SK-N-SH (cell line): ENCODE data around the gene ZNF655. TPM values are rescaled to one million over a fixed set of nuclear protein-coding genes. Genes with fewer than 3 reads are reported as not detected.

Experiments
- CTCF ChIA-PET: fragments of 300-600, 350-600 bp; formaldehyde crosslinking; extraction: SDS; loops from one replicate; lab custom pipeline; 2021; lab: Yijun Ruan, JAX
- POLR2A ChIA-PET: fragments of 350-600 bp; sonication (Branson Sonifier 250); formaldehyde crosslinking; extraction: SDS; loops from one replicate; lab custom pipeline; 2020; ENCODE audit warnings: antibody characterized with exemption, inconsistent platforms; lab: Yijun Ruan, JAX
- DNase-seq: peaks from one replicate; pipeline ENCODE4 v3.0.0; 2012
- H2AFZ ChIP-seq: fragments of 200-600 bp; sonication (generic); 2 replicates; pipeline ENCODE4 v1.8.1; 2016; ENCODE audit warnings: antibody characterized with exemption, mild to moderate bottlenecking, low read depth
- H3F3A ChIP-seq: fragments of 200-600 bp; sonication (generic); replicated peaks from 2 replicates; pipeline ENCODE3; 2016; ENCODE audit warnings: antibody characterized with exemption, mild to moderate bottlenecking; ENCODE audit not compliant: insufficient read depth
- H3K27ac ChIP-seq, 2 experiments: fragments of 200-500 bp in 1 of 2; fragments of 200-600 bp in 1 of 2; sonication (Bioruptor generic) in 1 of 2; sonication (generic), shearing (Covaris generic) in 1 of 2; 2 replicates each; pipeline versions ENCODE4 v1.5.1 to v1.6.1; 2014 to 2016; ENCODE audit warnings: low read depth in 2 of 2, inconsistent platforms in 1 of 2, low read length in 1 of 2, mild to moderate bottlenecking in 1 of 2, mixed read lengths in 1 of 2
- H3K27me3 ChIP-seq: fragments of 200-600 bp; sonication (generic), shearing (Covaris generic); 2 replicates; pipeline ENCODE4 v1.6.1; 2016; ENCODE audit warnings: mixed run types; ENCODE audit not compliant: insufficient read depth
- H3K36me3 ChIP-seq, 2 experiments: fragments of 200-500 bp in 1 of 2; fragments of 200-600 bp in 1 of 2; sonication (Bioruptor generic) in 1 of 2; sonication (generic) in 1 of 2; replicated peaks in 1 of 2; 2 replicates each; pipeline versions ENCODE3 to v1.5.1; 2014 to 2016; ENCODE audit warnings: low read length in 1 of 2, mild to moderate bottlenecking in 1 of 2; ENCODE audit not compliant: insufficient read depth in 2 of 2, control insufficient read depth in 1 of 2
- H3K4me1 ChIP-seq, 2 experiments: fragments of 200-500 bp in 1 of 2; fragments of 200-600 bp in 1 of 2; sonication (Bioruptor generic) in 1 of 2; sonication (generic), shearing (Covaris generic) in 1 of 2; 2 replicates each; pipeline versions ENCODE4 v1.5.1 to v1.6.1; 2014 to 2016; ENCODE audit warnings: low read depth in 1 of 2, low read length in 1 of 2, mixed run types in 1 of 2; ENCODE audit not compliant: insufficient read depth in 2 of 2, control insufficient read depth in 1 of 2
- H3K4me2 ChIP-seq: fragments of 200-600 bp; sonication (generic), shearing (Covaris generic); 2 replicates; pipeline ENCODE4 v1.6.1; 2017; ENCODE audit warnings: mixed run types
- H3K4me3 ChIP-seq, 2 experiments: fragments of 200-500 bp in 1 of 2; fragments of 200-600 bp in 1 of 2; sonication (Bioruptor generic) in 1 of 2; sonication (generic), shearing (Covaris generic) in 1 of 2; 2 replicates each; pipeline versions ENCODE4 v1.5.1 to v1.8.1; 2014 to 2016; ENCODE audit warnings: low read depth in 2 of 2, inconsistent platforms in 1 of 2, low read length in 1 of 2, mild to moderate bottlenecking in 1 of 2, mixed read lengths in 1 of 2, moderate library complexity in 1 of 2
- H3K79me2 ChIP-seq: fragments of 200-600 bp; sonication (generic); 2 replicates; pipeline ENCODE4 v1.8.1; 2017; ENCODE audit warnings: mild to moderate bottlenecking; ENCODE audit not compliant: insufficient read depth
- H3K9ac ChIP-seq: fragments of 200-600 bp; sonication (generic); 2 replicates; pipeline ENCODE4 v1.6.1; 2017; ENCODE audit warnings: mixed run types
- H3K9me2 ChIP-seq: fragments of 200-600 bp; sonication (generic); 2 replicates; pipeline ENCODE4 v1.6.1; 2017; ENCODE audit warnings: mixed run types
- H3K9me3 ChIP-seq: fragments of 200-600 bp; sonication (generic); 2 replicates; pipeline ENCODE4 v1.6.1; 2017; ENCODE audit warnings: mixed run types, mild to moderate bottlenecking, moderate library complexity
- H4K20me1 ChIP-seq: fragments of 200-600 bp; sonication (generic); 2 replicates; pipeline ENCODE4 v1.6.1; 2017; ENCODE audit warnings: mild to moderate bottlenecking, mixed run types; ENCODE audit not compliant: insufficient read depth
- CHD2 ChIP-seq: fragments of 150-350 bp; IDR thresholded peaks from 2 replicates; pipeline ENCODE4 v1.6.1; 2018; ENCODE audit warnings: low read length; ENCODE audit not compliant: partially characterized antibody
- EP300 ChIP-seq, 2 experiments: IDR thresholded peaks; 2 replicates each; pipeline versions ENCODE4 v1.4.0 to v1.6.1; 2012; ENCODE audit warnings: borderline replicate concordance in 1 of 2, low read depth in 1 of 2, low read length in 1 of 2
- FOSL2 ChIP-seq: IDR thresholded peaks from 2 replicates; pipeline ENCODE4 v1.4.0; 2012; ENCODE audit warnings: low read depth, mild to moderate bottlenecking, moderate library complexity, borderline replicate concordance
- FOXM1 ChIP-seq: IDR thresholded peaks from 2 replicates; pipeline ENCODE4 v1.4.0; 2012; ENCODE audit warnings: low read depth, mild to moderate bottlenecking
- GATA2 ChIP-seq: sonication (generic); formaldehyde crosslinking; IDR thresholded peaks from 2 replicates; pipeline ENCODE4 v1.5.0; 2020; ENCODE audit warnings: mild to moderate bottlenecking, missing genetic modification reagents
- IRF3 ChIP-seq: fragments of 150-350 bp; IDR thresholded peaks from 2 replicates; pipeline ENCODE4 v1.6.1; 2016; ENCODE audit warnings: mild to moderate bottlenecking, low read depth, low read length
- MAX ChIP-seq: IDR thresholded peaks from 2 replicates; pipeline ENCODE4 v1.4.0; 2012; ENCODE audit warnings: low read depth
- MXI1 ChIP-seq: IDR thresholded peaks from 2 replicates; pipeline ENCODE4 v1.6.1; 2012; ENCODE audit warnings: mild to moderate bottlenecking, low read depth, low read length, improper control_type of control experiment
- RCOR1 ChIP-seq: fragments of 150-350 bp; IDR thresholded peaks from 2 replicates; pipeline ENCODE4 v1.6.1; 2017; ENCODE audit warnings: antibody characterized with exemption, low read length
- RFX5 ChIP-seq: IDR thresholded peaks from 2 replicates; pipeline ENCODE4 v1.6.1; 2012; ENCODE audit warnings: mild to moderate bottlenecking, improper control_type of control experiment, low read length
- RXRA ChIP-seq: IDR thresholded peaks from 2 replicates; pipeline ENCODE4 v1.4.0; 2012; ENCODE audit warnings: low read depth, mild to moderate bottlenecking, borderline replicate concordance
- SIN3A ChIP-seq: IDR thresholded peaks from 2 replicates; pipeline ENCODE4 v1.6.1; 2012; ENCODE audit warnings: low read depth, mild to moderate bottlenecking, low read length, moderate library complexity, borderline replicate concordance
- TAF1 ChIP-seq: IDR thresholded peaks from 2 replicates; pipeline ENCODE4 v1.6.1; 2012; ENCODE audit warnings: low read depth, mild to moderate bottlenecking, low read length, moderate library complexity, borderline replicate concordance
- TCF12 ChIP-seq: IDR thresholded peaks from 2 replicates; pipeline ENCODE4 v1.4.0; 2012
- TEAD4 ChIP-seq: IDR thresholded peaks from 2 replicates; pipeline ENCODE4 v1.4.0; 2012; ENCODE audit warnings: mild to moderate bottlenecking, borderline replicate concordance; ENCODE audit not compliant: insufficient read depth
- USF2 ChIP-seq: fragments of 150-350 bp; IDR thresholded peaks from 2 replicates; pipeline ENCODE4 v1.6.1; 2017; ENCODE audit warnings: antibody characterized with exemption, low read length, low read depth, borderline replicate concordance
- WGBS: methylation state at CpG from one replicate; pipeline ENCODE4 v1.1.6; 2017; ENCODE audit warnings: low lambda C conversion rate; 5-methylcytosine and 5-hydroxymethylcytosine counted together
- polyA plus RNA-seq, 3 experiments: library from polyadenylated mRNA; depleted of rRNA; stranded (reverse); fragments of >200 nt; gene quantifications; 2 replicates each; pipeline ENCODE4 v1.2.3, GENCODE V29; 2012

The ZNF655 gene
- polyA plus RNA-seq, 1 of the 3 experiments (the other 2 are of a cell fraction) = 113 TPM

GRCh38 chr7:99561737-99562051, 3.3 kb downstream of the ZNF655 start:
- Histone ChIP-seq H3K79me2 (peaks cover 82% of the 10 kb centered on the region), H4K20me1 (0 out of 2 replicates have a peak, but pooled peaks cover 5% of the 10 kb centered on the region), H2AFZ (no peak overlapping the region), H3K9me2 (no peaks in the 10 kb centered on the region), H3K9ac (peak overlapping the region; percentile 64; the same call in 1 of the 2 replicates), H3K4me2 (peak overlapping the region; percentile 89), H3K4me1 (peaks cover 19 to 35% of the 10 kb centered on the region in 2 experiments), H3F3A (peaks cover 69% of the 10 kb centered on the region), H3K9me3 (no peaks in the 10 kb centered on the region), H3K27ac (peak overlapping the region; percentile 14 to 99; a peak in 3 of 4 replicates), H3K27me3 (no peaks in the 10 kb centered on the region), H3K4me3 (no peak overlapping the region), H3K36me3 (peaks cover 58 to 64% of the 10 kb centered on the region in 2 experiments)
- TF ChIP-seq CHD2 (no peak), FOXM1 (no peak), RFX5 (no peak), TCF12 (no peak), IRF3 (no peak), MXI1 (no peak), MAX (no peak), TAF1 (no peak), EP300 (IDR thresholded peaks at IDR 0.05; ENCODE audit: borderline replicate concordance in 1 of 2, low read depth in 1 of 2, low read length in 1 of 2) (no peak), SIN3A (no peak), TEAD4 (no peak), RCOR1 (no peak), GATA2 (no peak), FOSL2 (no peak), USF2 (no peak), RXRA (no peak)
- no peak for DNase-seq
- WGBS = 100% methylated on average over 2 of the region's 2 CpGs
- ChIA-PET POLR2A (no interaction called here), CTCF (interaction anchor here (0.9 to 1.0 kb wide), 2 partner anchors 14 to 16 kb away, joined by 3 read pairs; no protein-coding TSS in a partner anchor)
